Measurements from ENCODE around the gene SLC8A2.

The SLC8A2 gene

DNA sequence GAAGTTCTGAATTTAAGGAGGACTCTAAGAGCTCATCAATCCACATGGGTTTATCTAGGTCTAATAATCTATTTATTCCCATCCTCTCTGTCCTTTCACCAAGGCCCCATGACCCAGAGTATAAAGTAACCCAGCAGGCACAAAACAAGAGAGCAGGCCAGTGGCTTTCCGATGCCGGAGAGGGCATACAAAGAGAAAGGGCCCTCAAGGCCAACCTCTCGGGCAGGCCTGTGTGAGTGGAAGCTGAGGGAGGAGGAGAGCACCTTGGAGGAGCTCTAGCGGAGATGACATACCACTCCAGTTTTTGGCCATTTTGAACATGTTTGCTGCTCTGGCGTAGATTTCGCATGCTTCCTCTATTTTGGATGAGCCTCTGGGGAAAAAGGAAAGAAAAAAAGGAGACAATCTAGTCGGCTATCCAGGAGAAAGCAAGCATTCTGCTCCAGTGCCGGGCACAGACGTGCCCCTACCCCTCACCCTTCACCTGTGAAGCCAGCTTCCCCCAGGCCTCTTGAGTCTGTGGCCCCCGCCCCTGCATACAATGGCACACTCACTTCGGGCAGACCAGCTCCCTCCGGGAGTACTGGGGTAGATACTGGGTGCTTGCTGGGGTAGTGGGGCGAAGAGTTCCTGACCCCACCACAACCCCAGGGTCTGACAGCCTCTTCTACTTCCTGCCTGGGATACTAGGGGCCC, 31.6 kb upstream of the SLC8A2 start:
- DNase-seq (ENCODE audit: low read depth in 1 of 2, low spot score in 1 of 2): no peak

DNA sequence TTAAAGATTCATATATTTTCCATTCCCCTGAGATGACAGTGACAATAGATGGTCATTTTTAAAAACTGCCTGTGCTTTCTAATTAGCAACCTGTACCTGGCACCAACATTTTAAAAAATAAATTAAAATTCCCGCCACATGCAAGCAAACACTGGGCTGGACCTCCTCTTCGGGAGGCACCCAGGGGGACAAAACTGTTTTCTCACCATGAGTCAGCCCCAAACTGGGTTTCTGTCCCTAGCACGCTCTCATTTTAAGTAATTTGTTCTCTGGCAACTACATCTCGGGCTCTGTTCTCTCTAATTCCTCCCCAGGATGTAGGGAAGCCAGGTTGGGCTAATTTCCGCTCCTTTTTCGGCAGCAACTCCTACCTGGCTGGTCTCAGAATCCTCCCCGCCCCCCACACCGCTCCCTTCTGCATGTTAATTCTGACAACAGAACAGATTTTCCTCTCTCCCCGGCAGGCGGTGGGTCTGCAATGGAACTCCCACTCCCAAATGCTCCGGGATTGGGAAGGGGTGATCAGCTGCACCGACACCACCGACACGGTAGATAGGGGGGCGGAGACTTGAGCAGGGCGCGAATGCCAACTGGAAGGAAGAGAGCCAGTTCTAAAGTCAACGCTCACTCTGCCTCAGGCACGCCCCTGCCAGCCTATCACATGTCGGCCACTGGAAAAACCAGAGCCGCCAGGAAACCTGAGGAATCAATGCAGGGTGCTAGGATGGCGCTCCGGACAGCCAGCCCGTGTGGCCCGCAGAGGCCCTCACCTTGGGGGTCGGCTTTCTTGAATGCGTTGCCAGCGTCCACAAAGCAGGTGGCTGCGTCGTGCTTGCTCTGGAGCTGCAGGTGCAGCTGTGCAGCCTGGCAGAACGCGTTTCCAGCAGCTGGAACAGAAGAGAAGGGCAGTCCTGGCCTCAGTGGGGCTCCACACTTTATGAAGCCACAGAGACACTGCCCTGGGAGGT, 28.5 kb upstream of the SLC8A2 start:
- no peak for DNase-seq (ENCODE audit: low read depth in 1 of 2, low spot score in 1 of 2)

DNA sequence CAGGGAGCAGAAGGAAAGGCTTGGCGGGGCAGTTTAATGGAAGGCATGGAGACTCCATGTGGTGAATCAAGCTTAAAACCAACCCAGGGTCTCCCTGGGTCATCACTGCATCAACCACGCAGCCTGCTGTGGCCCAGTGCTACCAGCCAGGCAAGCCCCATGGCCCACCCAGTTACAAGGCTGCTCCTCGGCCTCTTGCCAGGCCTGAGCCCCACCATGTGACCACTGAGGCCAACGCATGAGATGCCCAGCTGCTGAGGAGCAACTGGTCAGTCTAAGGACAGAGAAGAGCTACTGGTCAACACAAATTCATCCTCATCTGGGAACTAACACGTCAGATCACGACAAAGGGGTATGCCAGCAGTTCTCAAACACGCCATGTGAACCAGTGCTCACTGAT, 27.7 kb upstream of the SLC8A2 start:
- DNase-seq (ENCODE audit: low read depth in 1 of 2, low spot score in 1 of 2): no peak

DNA sequence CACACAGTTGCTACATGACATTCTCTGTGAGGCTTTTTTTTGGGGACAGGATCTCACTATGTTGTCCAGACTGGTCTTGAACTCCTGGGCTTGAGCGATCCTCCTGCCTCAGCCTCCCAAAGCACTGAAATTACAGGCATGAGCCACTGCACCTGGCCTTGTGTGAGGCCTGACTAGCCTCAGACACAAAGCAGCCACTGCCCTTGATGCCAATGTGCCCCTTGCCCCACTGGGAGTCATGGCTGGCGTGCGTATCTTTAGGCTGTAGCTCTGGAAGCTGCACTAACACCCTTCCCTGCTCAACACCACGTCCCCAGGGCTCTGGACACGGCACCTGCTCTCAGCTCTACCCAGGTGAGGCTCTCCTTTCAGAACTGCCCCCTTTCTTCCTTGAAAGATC, 26.9 kb upstream of the SLC8A2 start:
- DNase-seq (ENCODE audit: low read depth in 1 of 2, low spot score in 1 of 2): no peak

DNA sequence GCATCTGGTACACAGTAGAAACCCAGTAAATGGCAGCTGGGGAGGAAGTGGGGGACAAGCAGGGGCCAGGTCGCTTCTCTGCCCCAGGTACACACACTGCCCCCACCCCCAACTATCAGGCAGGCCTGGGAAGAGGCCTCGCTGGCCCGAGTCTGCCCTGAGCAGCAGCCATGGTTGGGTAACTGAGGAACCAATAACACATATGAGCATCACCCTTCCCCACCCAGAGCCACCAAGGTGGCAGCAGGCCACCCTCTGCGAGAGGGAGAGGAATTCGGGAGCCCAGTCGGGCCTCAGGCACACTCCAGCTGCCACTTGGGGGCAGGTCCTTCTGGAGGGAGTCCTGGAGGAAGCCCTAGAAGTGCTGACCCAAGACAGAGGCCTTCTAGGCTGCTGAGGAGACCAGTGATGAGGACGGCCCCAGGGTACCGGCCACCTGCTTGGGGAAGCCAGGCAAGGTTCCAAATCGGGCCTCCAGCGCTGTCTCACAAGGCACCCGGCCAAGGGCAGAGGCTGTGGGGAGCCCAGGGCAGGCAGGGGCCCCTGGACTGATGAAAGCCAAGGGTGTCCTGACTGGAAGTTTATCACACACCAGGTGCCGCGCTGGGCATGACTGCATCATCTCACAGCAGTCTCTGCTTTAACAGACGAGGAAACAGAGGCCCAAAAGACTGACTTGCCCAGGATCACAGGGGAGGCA, 26.3 kb upstream of the SLC8A2 start:
- DNase-seq (ENCODE audit: low read depth in 1 of 2, low spot score in 1 of 2): no peak

DNA sequence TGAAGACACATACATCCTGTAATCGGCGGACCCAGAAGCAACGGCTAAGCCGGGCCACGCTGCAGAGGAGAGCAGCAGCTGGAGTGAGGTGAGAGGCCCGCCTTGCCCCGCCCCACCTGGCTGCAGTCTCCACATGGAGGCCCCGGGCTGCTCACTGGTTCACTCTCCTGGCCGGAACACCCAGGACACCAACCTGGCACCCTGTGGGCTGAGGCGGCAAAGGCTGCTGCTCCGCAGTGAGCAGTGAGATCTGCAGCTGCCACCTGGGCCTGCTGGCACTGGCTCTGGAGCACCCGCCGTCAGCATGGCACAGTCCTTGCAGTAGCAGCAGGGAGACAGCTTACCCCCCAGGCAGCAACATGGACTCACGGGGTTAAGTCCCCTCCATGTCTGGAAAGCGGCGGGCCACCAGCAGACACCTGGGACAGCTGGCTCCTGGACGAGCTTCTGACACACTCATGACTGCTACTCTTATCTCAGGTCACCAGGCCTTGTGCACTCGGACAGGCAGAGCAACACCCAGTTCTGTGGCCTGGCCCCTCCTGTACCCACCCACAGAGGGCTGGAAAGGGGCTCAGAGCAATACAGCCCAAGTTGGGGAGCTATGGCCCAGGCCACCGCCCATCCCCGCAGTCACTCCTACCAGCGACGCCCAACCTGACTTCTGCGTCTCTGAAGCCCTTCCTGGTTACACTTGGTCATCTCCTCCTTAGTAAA, 25.5 kb upstream of the SLC8A2 start:
- no peak for DNase-seq (ENCODE audit: low read depth in 1 of 2, low spot score in 1 of 2)

DNA sequence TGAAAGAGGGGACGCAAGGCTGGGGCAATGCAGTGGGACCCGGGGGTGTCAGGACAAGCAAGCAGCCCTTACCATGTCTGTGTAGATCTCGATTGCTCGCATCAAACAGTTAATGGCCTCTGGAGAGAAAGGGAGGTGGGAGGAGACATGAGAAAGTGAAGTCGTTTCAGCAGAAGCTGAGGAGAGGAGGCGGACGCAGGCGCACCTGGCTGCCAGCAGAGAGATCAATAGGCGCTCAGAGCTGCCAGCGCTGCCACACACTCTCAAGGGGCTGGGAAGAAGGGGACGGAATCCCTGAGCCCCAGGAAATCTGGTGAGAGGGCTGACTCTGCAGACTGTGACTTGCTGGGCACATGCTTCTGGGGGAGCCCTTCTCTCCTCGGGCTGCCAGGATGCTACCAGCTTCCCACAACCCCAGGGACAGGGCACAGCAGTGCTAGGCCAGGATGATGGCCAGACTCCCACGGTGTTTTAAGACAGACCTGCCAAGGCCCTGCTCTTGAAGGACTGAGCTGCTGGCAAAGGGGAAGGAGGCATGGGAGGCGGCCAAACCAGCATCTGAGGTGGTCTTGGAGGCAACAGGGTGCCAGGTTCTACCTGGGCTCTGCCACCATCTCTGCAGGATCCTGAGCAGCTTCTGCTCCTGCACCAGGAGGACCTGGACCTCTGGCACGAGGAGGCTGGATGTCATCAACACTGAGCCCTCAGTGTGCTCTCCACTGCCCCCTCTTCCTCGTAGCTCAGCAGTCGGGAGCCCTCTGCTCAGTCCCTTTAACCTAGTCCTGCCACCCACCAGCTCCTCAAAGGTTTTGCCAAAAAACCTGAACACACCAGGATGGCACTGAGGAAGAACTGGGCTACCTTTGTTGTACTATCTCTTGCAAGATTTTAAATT, 24.0 kb upstream of the SLC8A2 start:
- no peak for DNase-seq (ENCODE audit: low read depth in 1 of 2, low spot score in 1 of 2)

DNA sequence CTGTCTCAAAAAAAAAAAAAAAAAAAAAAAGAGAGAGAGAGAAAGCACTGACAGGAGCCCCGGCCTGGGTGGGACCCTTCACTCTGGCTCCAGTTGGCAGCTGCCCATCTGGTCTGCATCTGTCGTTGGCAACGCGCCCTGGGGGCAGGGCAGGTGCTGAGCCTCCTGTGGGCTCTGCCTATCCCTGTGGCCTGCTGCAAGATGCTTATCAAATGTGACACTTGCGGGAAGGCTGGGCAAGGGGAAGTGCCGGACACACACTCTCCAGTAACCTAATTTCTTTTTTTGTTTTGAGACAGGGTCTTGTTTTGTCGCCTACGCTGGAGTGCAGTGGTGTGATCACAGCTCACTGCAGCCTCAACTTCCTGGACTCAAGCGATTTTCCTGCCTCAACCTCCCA, 23.0 kb upstream of the SLC8A2 start:
- no peak for DNase-seq (ENCODE audit: low read depth in 1 of 2, low spot score in 1 of 2)

DNA sequence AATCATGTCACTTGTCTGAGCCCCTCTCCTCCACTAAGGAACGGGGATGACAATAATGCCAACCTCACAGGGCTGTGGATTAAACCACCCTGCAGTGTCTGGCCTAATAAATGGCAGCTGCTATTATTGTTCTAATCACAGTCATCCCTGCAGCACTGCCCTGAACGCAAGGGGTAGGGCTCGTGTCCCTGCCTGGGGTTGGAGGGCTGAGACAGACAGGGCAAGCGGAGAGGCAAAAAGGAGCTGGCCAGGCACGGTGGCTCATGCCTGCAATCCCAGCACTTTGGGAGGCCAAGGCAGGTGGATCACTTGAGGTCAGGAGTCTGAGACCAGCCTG, 22.5 kb upstream of the SLC8A2 start:
- no peak for DNase-seq (ENCODE audit: low read depth in 1 of 2, low spot score in 1 of 2)

DNA sequence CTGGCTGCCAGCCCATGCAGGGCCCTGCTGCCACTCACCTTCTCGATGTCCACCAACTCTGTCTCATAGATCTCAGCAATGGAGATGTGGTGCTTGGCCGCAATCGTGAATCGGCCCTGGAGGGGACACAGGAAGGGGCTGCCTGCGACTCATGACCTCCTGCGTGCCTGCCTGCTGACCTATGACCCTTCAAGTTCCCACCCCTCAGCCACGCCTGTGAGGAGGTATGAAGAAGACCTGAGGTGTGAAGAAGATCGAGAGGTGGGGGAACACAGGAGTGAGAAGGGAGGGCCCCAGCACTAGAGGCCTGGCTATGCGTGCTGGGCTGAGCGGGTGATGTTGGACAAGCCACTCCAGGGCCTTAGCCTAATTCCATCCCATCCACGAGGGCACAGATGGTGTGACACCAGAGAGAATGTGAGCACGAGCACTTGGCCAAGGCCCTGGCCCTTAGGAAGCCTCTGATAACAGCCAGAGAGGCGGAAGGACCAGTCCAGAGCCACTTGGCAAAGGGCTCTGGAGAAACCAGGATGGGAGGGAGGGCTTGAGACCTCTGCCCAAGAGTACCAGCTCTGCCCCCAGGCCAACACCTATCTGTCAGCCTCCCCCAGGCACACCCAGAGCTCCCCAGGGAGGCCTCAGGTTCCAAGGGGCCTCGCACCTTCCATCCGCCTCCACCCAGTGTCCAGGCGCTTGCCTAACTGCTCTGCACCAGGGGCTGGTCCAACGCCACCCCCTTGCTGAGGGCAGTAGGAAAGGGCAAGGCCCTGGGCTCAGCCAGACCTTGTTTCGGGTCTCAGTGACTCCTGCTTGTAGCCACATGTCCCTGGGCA, 21.9 kb upstream of the SLC8A2 start:
- no peak for DNase-seq (ENCODE audit: low read depth in 1 of 2, low spot score in 1 of 2)

DNA sequence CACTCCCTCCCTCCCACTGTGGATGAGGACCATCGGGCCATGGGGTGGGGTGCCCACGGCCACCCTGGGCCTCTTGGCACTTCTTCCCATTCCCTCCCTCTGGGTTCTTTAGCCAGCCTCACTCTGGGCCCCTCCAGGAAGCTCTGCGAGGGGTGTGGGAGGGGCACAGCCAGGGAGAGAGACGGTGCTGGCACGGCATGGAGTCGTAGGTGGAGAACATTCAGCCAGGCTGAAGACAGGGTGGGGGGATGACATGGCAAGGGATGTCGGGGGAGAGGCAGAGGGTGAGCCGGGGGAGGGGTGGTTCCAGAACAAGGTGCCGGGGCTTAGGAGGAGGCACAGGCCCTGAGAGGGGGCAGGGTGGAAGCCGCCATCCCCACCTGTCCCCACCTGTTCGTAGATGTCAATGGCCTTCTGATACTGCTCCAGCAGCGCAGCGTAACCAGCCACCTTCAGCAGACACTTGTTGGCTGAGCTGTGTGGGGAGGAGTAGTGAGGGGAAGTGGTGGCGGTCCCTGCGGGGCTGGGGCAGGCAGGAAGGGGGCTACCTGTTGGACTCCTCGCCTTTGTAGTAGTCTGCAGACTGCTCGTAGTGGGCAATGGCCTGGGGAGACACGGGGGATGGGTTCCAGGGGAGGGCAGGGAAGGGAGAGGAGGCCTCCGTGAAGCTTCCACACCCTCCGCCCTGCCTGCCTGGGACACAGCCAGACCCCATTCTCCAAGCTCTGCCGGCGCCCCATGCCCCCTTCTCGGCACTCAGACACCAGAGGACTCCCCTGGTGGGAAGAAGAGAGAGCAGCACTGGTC, 21.1 kb upstream of the SLC8A2 start:
- no peak for DNase-seq (ENCODE audit: low read depth in 1 of 2, low spot score in 1 of 2)

DNA sequence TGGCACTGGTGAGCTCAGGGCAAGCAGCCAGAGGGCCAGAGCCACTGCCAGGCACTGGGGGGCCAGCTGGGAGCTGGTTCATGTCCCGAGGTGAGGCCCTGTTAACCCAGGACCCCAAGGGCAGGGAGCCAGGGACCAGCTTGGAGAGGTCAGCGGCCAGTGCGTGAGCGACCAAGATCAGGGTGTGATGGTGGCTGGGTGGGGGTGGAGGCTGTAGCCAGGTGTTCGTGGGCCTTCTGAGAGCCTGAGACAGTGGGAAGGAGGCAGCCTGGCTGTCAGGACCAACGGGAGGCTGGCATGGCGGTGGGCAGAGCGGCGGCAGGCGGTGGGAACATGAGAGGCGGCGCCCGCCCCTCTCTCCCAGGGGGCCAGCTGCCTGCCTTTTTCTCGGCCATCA, 20.4 kb upstream of the SLC8A2 start:
- DNase-seq (ENCODE audit: low read depth in 1 of 2, low spot score in 1 of 2): no peak

DNA sequence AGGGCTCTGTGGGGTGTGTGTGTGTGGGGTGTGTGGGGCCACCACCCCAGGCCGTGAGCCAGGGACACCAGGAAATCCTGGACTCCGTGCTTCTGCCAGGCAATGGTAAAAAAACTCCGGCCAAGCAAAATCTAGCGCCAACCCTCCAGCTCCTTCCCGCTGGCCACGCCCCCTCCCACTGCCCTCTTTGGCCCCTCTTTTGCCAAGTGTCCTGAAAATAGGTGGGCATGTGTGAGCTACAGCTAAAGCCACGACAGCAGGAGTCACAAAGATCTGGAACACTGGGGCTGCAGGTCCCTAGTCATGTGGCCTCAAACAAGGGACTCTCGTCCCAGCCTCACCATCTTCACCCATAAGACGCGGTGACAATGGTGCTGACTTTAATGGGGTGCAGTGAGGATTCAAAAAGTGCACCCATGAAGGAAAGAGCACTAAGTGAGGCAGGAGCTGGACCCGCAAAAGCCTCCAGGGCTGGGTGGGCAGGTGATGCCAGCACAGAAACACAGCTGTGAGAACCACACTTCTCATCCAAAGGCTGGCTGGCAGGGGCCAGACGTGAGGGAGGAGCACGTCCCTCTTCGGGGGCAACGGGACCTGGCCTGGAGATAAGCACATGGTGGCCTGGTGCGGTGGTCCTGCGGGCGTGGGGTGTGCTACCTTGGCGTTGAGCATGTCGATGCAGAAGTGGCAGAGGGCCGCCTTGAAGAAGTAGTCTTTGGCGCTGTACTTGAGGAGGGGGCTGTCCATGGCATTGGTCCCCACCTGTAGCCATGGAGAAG, 19.9 kb upstream of the SLC8A2 start:
- no peak for DNase-seq (ENCODE audit: low read depth in 1 of 2, low spot score in 1 of 2)

DNA sequence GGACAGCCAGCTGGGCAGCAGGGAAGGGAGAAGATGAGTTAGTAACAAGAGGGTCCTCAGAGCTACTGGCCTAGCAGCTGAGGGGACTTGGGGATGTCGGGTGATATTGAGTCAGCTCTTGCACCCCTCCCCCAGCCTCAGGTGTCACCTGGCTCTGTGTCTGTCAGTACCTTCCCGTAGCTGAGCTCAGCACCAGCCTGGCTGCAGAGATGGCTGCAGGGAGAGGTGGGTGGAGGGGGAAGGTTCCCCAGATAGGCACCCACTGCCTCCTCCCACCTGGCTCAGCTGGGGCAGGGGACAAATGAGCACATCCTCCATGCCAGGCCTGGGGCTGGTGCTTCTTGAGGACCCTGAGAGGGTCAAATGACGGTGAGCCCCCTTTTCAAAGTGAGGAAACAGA, 19.2 kb upstream of the SLC8A2 start:
- DNase-seq (ENCODE audit: low read depth in 1 of 2, low spot score in 1 of 2): no peak

DNA sequence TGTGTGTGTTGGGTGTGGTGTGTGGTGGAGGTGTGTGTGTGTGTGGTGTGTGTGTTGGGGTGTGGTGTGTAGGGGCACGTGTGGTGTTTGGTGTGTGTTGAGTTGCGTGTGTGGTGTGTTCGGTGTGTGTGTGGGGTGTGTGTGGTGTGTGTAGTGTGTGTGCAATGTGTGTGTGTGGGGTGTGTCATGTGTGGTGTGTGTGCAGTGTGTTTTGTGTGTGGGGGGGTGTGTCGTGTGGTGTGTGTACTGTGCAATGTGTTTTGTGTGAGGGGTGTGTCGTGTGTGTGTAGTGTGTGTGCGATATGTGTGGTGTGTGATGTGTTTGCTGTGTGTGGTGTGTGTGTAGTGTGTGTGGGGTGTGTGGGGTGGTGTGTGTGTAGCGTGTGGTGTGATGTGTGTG, 18.3 kb upstream of the SLC8A2 start:
- no peak for DNase-seq (ENCODE audit: low read depth in 1 of 2, low spot score in 1 of 2)

DNA sequence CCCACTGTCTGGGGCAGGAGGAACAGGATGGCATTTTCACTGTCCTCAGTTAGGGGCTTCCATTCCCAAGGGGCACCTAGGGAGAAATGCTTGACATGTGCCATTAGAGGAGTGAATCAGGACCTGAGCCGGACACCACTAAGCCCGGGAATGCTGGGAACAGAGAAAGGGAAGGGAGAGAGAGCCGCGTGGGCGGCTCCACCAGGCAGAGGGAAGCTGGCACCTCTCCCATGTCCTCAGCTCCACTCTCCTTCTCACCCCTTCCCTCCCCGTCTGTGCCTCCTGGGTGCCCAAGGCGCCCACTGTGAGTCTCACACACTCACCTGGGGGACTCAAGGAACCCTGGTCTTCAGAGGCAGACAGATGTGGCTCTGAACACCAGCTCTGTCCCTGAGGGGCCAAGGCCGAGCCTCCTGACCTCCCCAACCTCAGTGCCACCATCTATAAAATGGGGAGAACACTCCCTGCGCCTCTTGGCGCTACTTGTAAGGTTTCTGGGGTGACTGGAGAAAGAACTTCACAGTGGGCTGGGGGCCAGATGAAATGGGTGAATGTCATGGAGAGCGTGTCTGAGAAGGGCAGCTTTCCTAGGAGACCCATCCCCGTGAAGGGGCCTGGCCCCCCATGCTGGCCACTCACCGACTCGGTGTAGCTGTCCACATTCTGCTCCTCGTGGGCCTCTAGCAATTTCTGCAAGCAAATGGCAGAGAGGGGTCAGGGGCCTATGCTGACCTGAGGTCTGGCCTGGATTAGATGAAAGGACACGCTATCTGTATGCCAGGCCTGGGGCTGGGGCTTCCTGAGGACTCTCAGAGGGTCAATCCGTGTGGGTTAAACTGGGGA, 17.6 kb upstream of the SLC8A2 start:
- DNase-seq (ENCODE audit: low read depth in 1 of 2, low spot score in 1 of 2): no peak

Data from stimulated activated CD4-positive, alpha-beta T cell treated with anti-CD3 and anti-CD28 coated beads, Interleukin-15, amount 100 ng/mL, for 1 hour (primary cell).